Lower leg skin (tissue), 4 donors: ENCODE results near the gene ADGRL3. TPM values are rescaled to one million over a fixed set of nuclear protein-coding genes. Genes with fewer than 3 reads are reported as not detected.

Experiments used
- DNase-seq, 2 donors: peaks; one replicate each; pipeline ENCODE4 v3.0.0-alpha.2; 2019; ENCODE audit warnings: low spot score in 2 of 2
- H3K4me3 ChIP-seq: fragments of 200-600 bp; sonication (generic); 2 replicates; pipeline ENCODE4 v1.5.1; 2017; ENCODE audit warnings: mild to moderate bottlenecking, low read depth; ENCODE audit not compliant: poor library complexity, severe bottlenecking
- CTCF ChIP-seq, 3 donors: fragments of 450-650 bp; IDR thresholded peaks; one replicate each; pipeline ENCODE4 v1.5.1; 2016; ENCODE audit warnings: antibody characterized with exemption in 3 of 3, mild to moderate bottlenecking in 3 of 3, moderate library complexity in 2 of 3
- POLR2A ChIP-seq, 2 donors: fragments of 450-650 bp; IDR thresholded peaks; one replicate each; pipeline ENCODE4 v1.6.1; 2016 to 2017; ENCODE audit warnings: antibody characterized with exemption in 2 of 2, mild to moderate bottlenecking in 1 of 2, moderate library complexity in 1 of 2
- WGBS, 2 donors: methylation state at CpG; one replicate each; pipeline ENCODE4 v1.1.5; 2018; 5-methylcytosine and 5-hydroxymethylcytosine counted together
- intact Hi-C: fragments of 100-400 bp; cut with DNase I; formaldehyde crosslinking; loops from one replicate; pipeline ENCODE4 v1.15.0; 2023; ENCODE audit warnings: low total_unique reads
- total RNA-seq, 4 donors: library from RNA; depleted of rRNA; stranded (reverse); fragments of >200 nt; gene quantifications; one replicate each; pipeline ENCODE4 v1.1.0, GENCODE V29; 2016

Gene ADGRL3
- total RNA-seq, 4 donors from 2014 or later = 1.8 to 21.2 (median 8.2) TPM

DNA sequence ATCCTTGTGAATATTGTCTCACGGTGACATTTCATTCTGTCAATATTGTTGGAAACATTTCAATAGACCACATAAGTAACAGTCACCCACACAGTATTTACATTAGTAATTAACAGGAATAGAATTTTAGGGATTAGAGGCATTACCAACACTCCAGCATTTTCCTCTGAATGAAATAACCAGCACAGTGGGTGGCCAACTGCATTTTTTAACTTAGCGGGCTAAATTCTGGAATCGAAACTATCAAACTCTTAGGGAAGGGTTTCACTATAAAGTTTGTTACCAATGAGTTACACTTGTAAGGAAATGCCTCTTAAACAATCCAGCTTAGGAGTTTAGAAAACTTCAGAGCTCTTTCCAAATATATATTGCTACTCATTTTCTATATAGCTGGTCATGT is 403.0 kb downstream of the ADGRL3 start:
- intact Hi-C loops = no loop called here
- 80 to 83% methylated on average over 3 of the region's 3 CpGs for WGBS, 2 donors
- DNase-seq = no peak
- no peak overlapping the region for H3K4me3 ChIP-seq
- TF ChIP-seq CTCF (IDR thresholded peaks at IDR 0.05) = no peak
- TF ChIP-seq POLR2A (IDR thresholded peaks at IDR 0.05) = no peak

DNA sequence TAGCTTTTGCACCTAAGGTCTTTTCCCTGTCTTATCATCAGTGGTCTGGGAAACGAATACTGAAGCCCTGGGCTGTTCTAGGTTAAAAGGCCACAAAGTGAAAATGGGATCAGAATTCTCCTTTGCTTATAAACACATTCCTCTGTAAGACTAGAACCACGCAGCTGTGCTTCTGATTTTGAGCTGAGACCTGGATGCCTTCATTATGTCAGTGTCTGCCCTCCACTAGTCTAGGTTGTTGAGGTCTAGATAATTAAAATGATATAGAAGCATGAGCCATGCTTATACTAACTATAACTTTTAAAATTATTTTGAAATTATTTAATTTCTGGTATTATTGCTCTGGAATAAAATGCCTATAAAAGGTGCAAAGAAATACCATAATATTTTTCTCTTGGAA is 403.9 kb downstream of the ADGRL3 start:
- no peak for DNase-seq
- no peak overlapping the region for H3K4me3 ChIP-seq
- no peak for TF ChIP-seq CTCF (IDR thresholded peaks at IDR 0.05)
- TF ChIP-seq POLR2A (IDR thresholded peaks at IDR 0.05) = no peak
- 65 to 73% methylated on average over 2 of the region's 2 CpGs for WGBS, 2 donors
- intact Hi-C loops = no loop called here

GRCh38 chr4:61605984-61606383 is 405.9 kb downstream of the ADGRL3 start:
- no peak for DNase-seq
- intact Hi-C loops = no loop called here
- TF ChIP-seq POLR2A (IDR thresholded peaks at IDR 0.05) = no peak
- TF ChIP-seq CTCF (IDR thresholded peaks at IDR 0.05) = no peak
- H3K4me3 ChIP-seq = no peak overlapping the region

GRCh38 chr4:61614231-61614630 is 414.1 kb downstream of the ADGRL3 start:
- TF ChIP-seq POLR2A (IDR thresholded peaks at IDR 0.05) (no peak), CTCF (IDR thresholded peaks at IDR 0.05) (no peak)
- H3K4me3 ChIP-seq = no peak overlapping the region
- DNase-seq = no peak
- intact Hi-C loops = no loop called here

GRCh38 chr4:61619528-61619927 is 419.4 kb downstream of the ADGRL3 start:
- 73% methylated on average over 4 of the region's 4 CpGs for WGBS, 2 donors
- no peak for DNase-seq
- H3K4me3 ChIP-seq = no peak overlapping the region
- intact Hi-C loops = no loop called here
- TF ChIP-seq POLR2A (IDR thresholded peaks at IDR 0.05) (no peak), CTCF (IDR thresholded peaks at IDR 0.05) (no peak)

DNA sequence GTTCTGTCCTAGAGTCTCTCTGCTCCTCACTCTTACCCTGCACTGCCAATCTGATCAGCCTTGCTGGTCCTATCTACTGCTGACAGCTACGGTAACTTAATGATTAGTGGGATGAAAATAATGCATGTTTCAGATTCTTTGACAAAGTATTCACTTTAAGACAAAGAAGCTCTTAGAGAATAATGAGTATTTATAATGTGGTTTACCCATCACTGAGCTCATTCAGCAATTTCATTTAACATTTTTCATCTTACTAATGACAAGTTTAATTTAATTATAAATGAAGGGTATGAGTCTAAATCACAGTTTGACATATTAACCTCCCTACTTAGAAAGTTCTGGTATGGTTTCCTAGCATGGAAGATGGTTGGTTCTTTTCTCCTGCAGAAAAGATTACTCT is 428.2 kb downstream of the ADGRL3 start:
- H3K4me3 ChIP-seq = no peak overlapping the region
- DNase-seq = no peak
- intact Hi-C loops = no loop called here
- 84 to 89% methylated on average over 1 of the region's 1 CpG for WGBS, 2 donors
- TF ChIP-seq CTCF (IDR thresholded peaks at IDR 0.05) = no peak
- TF ChIP-seq POLR2A (IDR thresholded peaks at IDR 0.05) = no peak
